Limb (tissue), 2 donors: ENCODE data around the gene LAMTOR4.

Experiments used
- DNase-seq, 2 donors: peaks; one replicate each; pipeline ENCODE4 v3.0.0-alpha.2; 2016; ENCODE audit errors: extremely low spot score in 2 of 2

Gene LAMTOR4

DNA sequence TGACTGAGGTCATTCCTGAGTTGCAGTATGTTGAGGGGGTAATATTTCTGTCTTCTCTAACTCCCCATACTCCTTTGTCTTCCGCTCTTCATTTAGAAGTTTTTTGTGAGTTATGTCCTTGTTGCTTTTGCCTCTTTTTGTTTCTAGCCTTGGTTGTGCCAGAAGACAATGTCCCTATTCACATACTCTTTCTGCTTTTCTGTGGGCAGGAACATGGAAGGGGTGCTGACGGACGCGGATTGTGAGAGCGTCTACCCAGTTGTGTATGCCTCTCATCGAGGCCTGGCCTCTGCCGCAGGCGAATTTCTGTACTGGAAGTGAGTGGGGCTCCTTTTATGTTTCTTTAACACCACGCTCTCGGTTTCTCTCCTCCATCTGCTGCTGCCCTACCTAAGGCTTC, 49.5 kb downstream of the LAMTOR4 start:
- no peak for DNase-seq

DNA sequence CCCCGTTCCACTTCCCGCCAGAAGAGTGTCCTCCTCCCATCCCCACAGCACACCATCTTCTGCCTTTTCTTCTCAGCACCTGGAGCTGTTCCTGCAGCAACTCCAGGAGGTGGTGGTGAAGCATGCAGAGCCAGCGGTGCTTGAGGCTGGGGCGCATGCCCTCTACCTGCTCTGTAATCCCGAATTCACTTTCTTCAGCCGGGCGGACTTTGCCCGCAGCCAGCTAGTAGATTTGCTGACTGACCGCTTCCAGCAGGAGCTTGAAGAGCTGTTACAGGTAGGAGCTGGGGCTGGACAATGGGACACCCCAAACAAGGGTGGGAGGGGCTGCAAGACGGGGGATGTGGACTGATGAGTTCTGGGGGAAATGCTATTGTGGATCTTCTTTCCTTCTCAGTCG, 52.0 kb downstream of the LAMTOR4 start:
- DNase-seq: no peak
